ENCODE results near the gene TMIE. TPM values are rescaled to one million over a fixed set of nuclear protein-coding genes. Genes with fewer than 3 reads are reported as not detected.

Gene TMIE
- total RNA-seq, 4 donors from 2014 or later = not detected

DNA sequence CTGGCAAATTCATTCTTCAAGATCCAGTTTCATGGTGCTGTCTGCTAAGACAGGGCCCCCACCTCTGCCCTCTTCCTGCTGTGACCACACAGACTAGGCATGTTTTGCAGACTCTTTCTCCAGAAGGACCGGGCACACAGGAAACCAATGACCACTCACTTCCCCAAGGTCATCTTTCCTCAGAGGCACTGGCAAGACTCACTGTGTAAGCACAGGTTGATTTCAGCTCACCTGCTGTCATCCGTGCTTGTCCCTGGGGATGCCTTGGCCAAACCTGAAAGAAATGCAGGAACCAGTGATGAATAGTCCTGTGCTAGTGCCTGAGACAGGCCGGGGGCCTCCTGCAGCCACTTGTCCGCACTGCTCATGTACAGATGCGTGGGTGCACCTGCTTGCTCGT, 41.2 kb upstream of the TMIE start:
- in situ Hi-C loops (cut with MboI; ENCODE audit: low pct_ligation_motif_present in 1 of 4, low pct_unique_long_range_greater_than_20kb in 1 of 4, low sequenced_read_pairs in 3 of 4) = no loop called here
- 91% methylated on average over 6 of the region's 6 CpGs; no CpG with 5 or more reads in 1 of the 2 donors for WGBS, 2 donors (ENCODE audit: low coverage in 1 of 2)

GRCh38 chr3:46660543-46661523, 40.4 kb upstream of the TMIE start:
- in situ Hi-C loops (cut with MboI; ENCODE audit: low pct_ligation_motif_present in 1 of 4, low pct_unique_long_range_greater_than_20kb in 1 of 4, low sequenced_read_pairs in 3 of 4) = no loop called here
- intact Hi-C loops (cut with DNase I; ENCODE audit: low total_unique reads) = no loop called here
- Histone ChIP-seq H3K36me3 (no peaks in the 10 kb centered on the region), H3K9me3 (no peaks in the 10 kb centered on the region), H3K27me3 (no peaks in the 10 kb centered on the region), H3K4me3 (no peak overlapping the region), H3K4me1 (peaks cover 0 to 9% (median 2%) of the 10 kb centered on the region in 4 donors), H3K27ac (no peak overlapping the region)
- no peak for DNase-seq
- TF ChIP-seq EP300 (IDR thresholded peaks at IDR 0.05; ENCODE audit: low read depth) (no peak), POLR2A (IDR thresholded peaks at IDR 0.05) (no peak), POLR2AphosphoS5 (IDR thresholded peaks at IDR 0.05) (no peak)
- TF ChIP-seq, protein P1, sequence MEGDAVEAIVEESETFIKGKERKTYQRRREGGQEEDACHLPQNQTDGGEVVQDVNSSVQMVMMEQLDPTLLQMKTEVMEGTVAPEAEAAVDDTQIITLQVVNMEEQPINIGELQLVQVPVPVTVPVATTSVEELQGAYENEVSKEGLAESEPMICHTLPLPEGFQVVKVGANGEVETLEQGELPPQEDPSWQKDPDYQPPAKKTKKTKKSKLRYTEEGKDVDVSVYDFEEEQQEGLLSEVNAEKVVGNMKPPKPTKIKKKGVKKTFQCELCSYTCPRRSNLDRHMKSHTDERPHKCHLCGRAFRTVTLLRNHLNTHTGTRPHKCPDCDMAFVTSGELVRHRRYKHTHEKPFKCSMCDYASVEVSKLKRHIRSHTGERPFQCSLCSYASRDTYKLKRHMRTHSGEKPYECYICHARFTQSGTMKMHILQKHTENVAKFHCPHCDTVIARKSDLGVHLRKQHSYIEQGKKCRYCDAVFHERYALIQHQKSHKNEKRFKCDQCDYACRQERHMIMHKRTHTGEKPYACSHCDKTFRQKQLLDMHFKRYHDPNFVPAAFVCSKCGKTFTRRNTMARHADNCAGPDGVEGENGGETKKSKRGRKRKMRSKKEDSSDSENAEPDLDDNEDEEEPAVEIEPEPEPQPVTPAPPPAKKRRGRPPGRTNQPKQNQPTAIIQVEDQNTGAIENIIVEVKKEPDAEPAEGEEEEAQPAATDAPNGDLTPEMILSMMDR (IDR thresholded peaks at IDR 0.05) = no peak
- WGBS, 2 donors (ENCODE audit: low coverage in 1 of 2) = 66% methylated on average over 9 of the region's 9 CpGs; no CpG with 5 or more reads in 1 of the 2 donors

More for the DNA sequence above, 41.2 kb upstream of the TMIE start:
- H3K27me3 ChIP-seq = no peaks in the 10 kb centered on the region
- no peaks in the 10 kb centered on the region for H3K36me3 ChIP-seq
- TF ChIP-seq POLR2A (IDR thresholded peaks at IDR 0.05) (no peak), POLR2AphosphoS5 (IDR thresholded peaks at IDR 0.05) (no peak), EP300 (IDR thresholded peaks at IDR 0.05; ENCODE audit: low read depth) (no peak)
- TF ChIP-seq, protein P1 (IDR thresholded peaks at IDR 0.05) = no peak
- no peak for DNase-seq
- no peaks in the 10 kb centered on the region for H3K9me3 ChIP-seq
- peaks cover 0 to 9% (median 2%) of the 10 kb centered on the region in 4 donors for H3K4me1 ChIP-seq
- intact Hi-C loops (cut with DNase I; ENCODE audit: low total_unique reads) = no loop called here
- no peak overlapping the region for H3K27ac ChIP-seq
- H3K4me3 ChIP-seq = no peak overlapping the region

DNA sequence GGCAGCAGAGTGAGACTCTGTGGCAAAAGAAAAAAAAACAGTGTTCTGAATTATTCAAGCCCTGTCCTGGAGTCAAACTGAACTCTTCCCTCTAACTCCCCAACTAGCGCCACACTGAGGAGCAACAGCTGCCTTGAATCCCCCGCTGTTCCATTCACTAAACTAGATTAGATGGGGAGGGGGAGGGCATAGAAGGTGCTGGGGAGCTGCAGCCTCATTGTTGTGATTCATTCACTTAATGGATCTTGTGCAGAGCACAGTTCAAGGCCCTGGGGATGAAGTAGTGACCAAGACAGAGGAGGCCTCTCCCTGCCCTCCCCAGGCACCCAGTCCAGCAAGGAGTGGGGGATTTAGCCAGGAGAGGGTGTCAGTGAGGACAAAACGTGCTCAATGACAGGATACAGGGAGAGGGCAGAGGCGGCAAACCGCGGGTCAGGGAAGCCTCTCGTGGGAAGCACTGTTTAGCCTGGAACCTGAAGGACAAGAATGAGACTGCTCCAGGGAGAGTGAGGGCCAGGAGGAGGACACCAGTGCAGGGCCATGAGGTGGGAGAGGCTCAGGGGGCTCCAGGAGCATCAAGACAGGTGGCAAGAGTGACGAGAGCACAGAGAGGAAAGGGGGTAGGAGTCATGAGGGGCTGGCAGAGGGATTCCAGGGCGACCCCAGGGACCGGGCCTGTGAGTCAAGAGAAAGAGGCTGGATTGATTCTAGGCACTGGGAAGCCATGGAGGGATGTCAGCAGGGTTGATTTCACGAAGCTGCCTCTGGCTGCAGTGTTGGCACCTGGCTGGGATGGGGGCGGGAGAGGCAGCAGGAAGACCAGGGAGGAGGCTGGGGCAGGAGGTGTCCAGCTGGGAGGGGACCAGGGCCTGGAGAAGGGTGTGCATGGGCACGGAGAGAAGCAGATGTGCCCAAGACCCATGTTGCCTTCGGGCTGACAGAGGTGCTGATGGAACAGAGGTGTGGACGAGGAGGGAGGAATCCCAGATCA, 39.1 kb upstream of the TMIE start:
- H3K4me1 ChIP-seq = peaks cover 0 to 9% (median 2%) of the 10 kb centered on the region in 4 donors
- H3K4me3 ChIP-seq = no peak overlapping the region
- TF ChIP-seq EP300 (IDR thresholded peaks at IDR 0.05; ENCODE audit: low read depth) (no peak), POLR2AphosphoS5 (IDR thresholded peaks at IDR 0.05) (no peak), POLR2A (IDR thresholded peaks at IDR 0.05) (no peak)
- TF ChIP-seq, protein P1 (IDR thresholded peaks at IDR 0.05) = no peak
- no peaks in the 10 kb centered on the region for H3K27me3 ChIP-seq
- no peaks in the 10 kb centered on the region for H3K36me3 ChIP-seq
- WGBS, 2 donors (ENCODE audit: low coverage in 1 of 2) = 84 to 88% methylated on average over 3 to 15 of the region's 15 CpGs
- no peaks in the 10 kb centered on the region for H3K9me3 ChIP-seq
- in situ Hi-C loops (cut with MboI; ENCODE audit: low pct_ligation_motif_present in 1 of 4, low pct_unique_long_range_greater_than_20kb in 1 of 4, low sequenced_read_pairs in 3 of 4) (no loop called here), intact Hi-C loops (cut with DNase I; ENCODE audit: low total_unique reads) (no loop called here)
- DNase-seq = peak; percentile 3
- no peak overlapping the region for H3K27ac ChIP-seq
